HepG2 (cell line): ENCODE data around the gene STARD10. TPM values are rescaled to one million over a fixed set of nuclear protein-coding genes. Genes with fewer than 3 reads are reported as not detected.
A peak's percentile ranks its signal among the peaks of the same experiment; 100 is the strongest.

Experiments
- ATAC-seq: fragments of 200-7000 bp; cut with Tn5 transposase; 3 replicates; pipeline ENCODE4 v1.9.1; 2020; ENCODE audit warnings: mild to moderate bottlenecking, moderate library complexity
- BruUV-seq: library from RNA; stranded (reverse); fragments of 400-500 nt; replicated peaks from 2 replicates; lab custom pipeline; 2021; lab: Mats Ljungman, UMichigan
- CTCF ChIA-PET: fragments of 300-600 bp; formaldehyde crosslinking; extraction: SDS; loops from one replicate; lab custom pipeline; 2021; ENCODE audit warnings: low total read pairs, inconsistent platforms, low intra/inter-chr PET ratio; lab: Yijun Ruan, JAX
- POLR2A ChIA-PET: fragments of 350-600 bp; sonication (Branson Sonifier 250); formaldehyde crosslinking; loops from one replicate; lab custom pipeline; 2020; ENCODE audit warnings: antibody characterized with exemption, inconsistent platforms; lab: Yijun Ruan, JAX
- DNase-seq: peaks from one replicate; pipeline ENCODE4 v3.0.0-alpha.2; 2015; ENCODE audit warnings: low spot score
- FAIRE-seq: peaks from 3 replicates; lab custom pipeline; 2011; peaks lifted over from hg19 to GRCh38; lab: Jason Lieb, UNC
- H2AFZ ChIP-seq: one replicate; pipeline ENCODE4 v1.6.1; 2011; ENCODE audit warnings: low read length, inconsistent platforms
- H3K27ac ChIP-seq: fragments of 300-600 bp; 3 replicates; pipeline ENCODE4 v1.8.0; 2011; ENCODE audit warnings: mixed run types, mild to moderate bottlenecking, mixed read lengths, low read length, inconsistent platforms; ENCODE audit not compliant: insufficient read depth; ENCODE audit errors: extremely low read length
- H3K27me3 ChIP-seq, 2 experiments: fragments of 200-600 bp in 1 of 2; 2 replicates in 1 of 2; 3 replicates in 1 of 2; pipeline versions ENCODE4 v1.6.0 to v1.8.0; 2011; ENCODE audit warnings: low read length in 2 of 2, mild to moderate bottlenecking in 2 of 2, moderate library complexity in 2 of 2, inconsistent platforms in 1 of 2; ENCODE audit not compliant: insufficient read depth in 2 of 2, control insufficient read depth in 1 of 2
- H3K36me3 ChIP-seq, 2 experiments: fragments of 200-600 bp in 1 of 2; replicated peaks in 1 of 2; 2 replicates in 1 of 2; 3 replicates in 1 of 2; pipeline versions ENCODE4 v1.5.1 to v1.8.0; 2011; ENCODE audit warnings: low read length in 2 of 2, inconsistent platforms in 1 of 2; ENCODE audit not compliant: insufficient read depth in 2 of 2, control insufficient read depth in 1 of 2
- H3K4me1 ChIP-seq: 2 replicates; pipeline ENCODE4 v1.5.1; 2012; ENCODE audit warnings: low read length, inconsistent platforms; ENCODE audit not compliant: insufficient read depth
- H3K4me2 ChIP-seq: 2 replicates; pipeline ENCODE4 v1.6.0; 2011; ENCODE audit warnings: low read depth, low read length, inconsistent platforms
- H3K4me3 ChIP-seq, 3 experiments: fragments of 200-600 bp in 1 of 3; sonication (generic), shearing (Covaris generic) in 1 of 3; replicated peaks in 1 of 3; 2 replicates each; pipeline ENCODE4 v1.5.1; 2011 to 2016; ENCODE audit warnings: low read length in 3 of 3, inconsistent platforms in 2 of 3, low read depth in 2 of 3, mild to moderate bottlenecking in 2 of 3, control low read depth in 1 of 3, mixed read lengths in 1 of 3; ENCODE audit not compliant: insufficient read depth in 1 of 3
- H3K79me2 ChIP-seq: one replicate; pipeline ENCODE4 v1.6.1; 2011; ENCODE audit warnings: low read length, inconsistent platforms; ENCODE audit not compliant: insufficient read depth
- H3K9ac ChIP-seq: 2 replicates; pipeline ENCODE4 v1.6.0; 2011; ENCODE audit warnings: mild to moderate bottlenecking, low read depth, low read length, inconsistent platforms; ENCODE audit not compliant: insufficient read depth
- H3K9me3 ChIP-seq: 2 replicates; pipeline ENCODE4 v1.5.1; 2012; ENCODE audit warnings: mild to moderate bottlenecking, low read length
- H4K20me1 ChIP-seq: 2 replicates; pipeline ENCODE4 v1.6.0; 2011; ENCODE audit warnings: inconsistent platforms, mild to moderate bottlenecking, low read length, moderate library complexity; ENCODE audit not compliant: insufficient read depth
- ARID2 ChIP-seq: sonication (generic); formaldehyde crosslinking; IDR thresholded peaks from 2 replicates; pipeline ENCODE4 v1.8.1; 2022; ENCODE audit warnings: mild to moderate bottlenecking, missing genetic modification reagents, borderline replicate concordance
- CBX1 ChIP-seq: IDR thresholded peaks from one replicate; pipeline ENCODE4 v1.6.1; 2016; ENCODE audit warnings: antibody characterized with exemption, low read depth
- TBL1XR1 ChIP-seq: fragments of 150-350 bp; IDR thresholded peaks from 2 replicates; pipeline ENCODE4 v1.6.1; 2014; ENCODE audit warnings: borderline replicate concordance, low read length; ENCODE audit not compliant: partially characterized antibody
- ZNF337 ChIP-seq: sonication (generic); formaldehyde crosslinking; IDR thresholded peaks from 2 replicates; pipeline ENCODE4 v1.5.1; 2020; ENCODE audit warnings: missing genetic modification reagents, low read depth, mild to moderate bottlenecking, borderline replicate concordance
- ZNF746 ChIP-seq: sonication (generic); formaldehyde crosslinking; IDR thresholded peaks from 2 replicates; pipeline ENCODE4 v1.8.0; 2022; ENCODE audit warnings: mild to moderate bottlenecking, missing genetic modification reagents
- WGBS: methylation state at CpG from one replicate; pipeline ENCODE4 v1.1.6; 2017; ENCODE audit warnings: low lambda C conversion rate; 5-methylcytosine and 5-hydroxymethylcytosine counted together
- in situ Hi-C: cut with HindIII; loops from 2 replicates; pipeline ENCODE4 v1.10.0; 2017; ENCODE audit warnings: low pct_unique_long_range_greater_than_20kb; ENCODE audit not compliant: extremely low pct_ligation_motif_present
- intact Hi-C: fragments of 100-400 bp; cut with micrococcal nuclease; formaldehyde crosslinking; loops from one replicate; pipeline ENCODE4 v1.10.0; 2022; ENCODE audit not compliant: unreplicated experiment
- polyA plus RNA-seq, 8 experiments: library from polyadenylated mRNA; depleted of rRNA in 3 of 8; stranded (reverse) in 7 of 8; unstranded in 1 of 8; fragments of >200 nt; fragmentation: Illumina TruSeq in 4 of 8; extraction: Trizol in 4 of 8; gene quantifications; 2 replicates each; pipeline versions ENCODE4 v1.2.1 to v1.2.3, GENCODE V29; 2011 to 2016; ENCODE audit warnings: low read depth in 4 of 8, missing spikeins in 1 of 8, mixed read lengths in 1 of 8; ENCODE audit not compliant: insufficient read depth in 1 of 8
- total RNA-seq, 5 experiments: library from RNA; depleted of rRNA; stranded (reverse); fragments of >200 nt; fragmentation: Illumina TruSeq; extraction: Trizol; gene quantifications; 2 replicates each; pipeline ENCODE4 v1.2.3, GENCODE V29; 2016; ENCODE audit warnings: low read depth in 1 of 5
- TF ChIP-seq, protein P1 (sequence below): IDR thresholded peaks from 2 replicates; pipeline ENCODE4 v1.6.1; 2016; ENCODE audit warnings: missing compliant biosample characterization, missing genetic modification reagents, borderline replicate concordance
- TF ChIP-seq, protein P2 (sequence below): sonication (generic); formaldehyde crosslinking; IDR thresholded peaks from 2 replicates; pipeline ENCODE4 v1.4.0; 2020; ENCODE audit warnings: missing genetic modification reagents, borderline replicate concordance
- TF ChIP-seq, protein P3 (sequence below): sonication (generic); formaldehyde crosslinking; conservative IDR thresholded peaks from 2 replicates; pipeline ENCODE4 v1.8.0; 2022; ENCODE audit warnings: missing genetic modification reagents
- TF ChIP-seq, protein P4 (sequence below): sonication (generic); formaldehyde crosslinking; IDR thresholded peaks from 2 replicates; pipeline ENCODE4 v1.4.0; 2020; ENCODE audit warnings: mild to moderate bottlenecking, missing genetic modification reagents, borderline replicate concordance

The STARD10 gene
- total and polyA plus RNA-seq, 2 of the 13 experiments (the other 11 are each of a cell fraction or from before 2014, with no cell fraction given): 260 to 341 TPM

DNA sequence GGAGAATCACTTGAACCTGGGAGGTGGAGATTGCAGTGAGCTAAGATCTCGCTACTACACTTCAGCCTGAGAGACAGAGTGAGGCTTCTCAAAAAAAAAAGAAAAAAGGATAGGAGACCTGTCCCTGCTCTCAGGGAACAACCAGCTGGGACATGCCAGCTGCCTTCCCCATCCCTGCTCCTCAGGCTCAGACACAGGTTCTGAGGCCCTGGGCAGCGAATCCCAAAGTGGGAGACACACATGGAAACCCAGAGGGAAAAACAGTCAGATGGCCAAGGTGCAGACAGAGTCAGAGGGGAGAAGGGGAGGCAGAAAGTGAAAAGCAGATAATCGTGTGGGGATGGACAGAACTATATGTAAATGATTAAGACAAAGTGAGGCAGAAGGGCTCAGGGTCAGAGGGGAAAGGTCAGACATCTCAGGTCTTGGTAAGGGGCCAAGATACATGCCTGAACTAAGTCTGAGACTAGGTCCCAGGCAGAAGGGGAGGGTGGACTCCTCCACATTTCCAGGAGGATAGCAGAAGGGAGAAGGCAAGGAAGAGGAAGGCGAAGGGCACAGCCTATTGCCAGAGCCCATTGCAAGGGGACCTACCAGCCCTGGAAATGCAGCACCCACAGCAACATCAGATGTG is 14.2 kb downstream of the STARD10 start:
- no peak for FAIRE-seq
- DNase-seq: no peak
- H3K4me3 ChIP-seq: peak overlapping the region; percentile 81 to 88 (median 87)
- no peak for ATAC-seq
- peak overlapping the region; percentile 71 for H3K9ac ChIP-seq
- ChIA-PET CTCF (no interaction called here), POLR2A (interaction anchor here (0.9 to 10.0 kb wide), 9 partner anchors 7 to 54 kb away, joined by 4 to 103 read pairs (median 17); partner anchors contain the start of gene STARD10)
- no peaks in the 10 kb centered on the region for H3K9me3 ChIP-seq
- in situ Hi-C loops (no loop called here), intact Hi-C loops (no loop called here)
- peak overlapping the region; percentile 70 for H3K27ac ChIP-seq
- no peak overlapping the region for H2AFZ ChIP-seq
- peaks cover 42% of the 10 kb centered on the region for H3K79me2 ChIP-seq
- H4K20me1 ChIP-seq: peaks cover 7% of the 10 kb centered on the region; the same call in 1 of the 2 replicates
- peaks cover 0 to 6% of the 10 kb centered on the region in 2 experiments; a peak in 3 of 5 replicates for H3K36me3 ChIP-seq
- no TSS peak for BruUV-seq
- H3K27me3 ChIP-seq: no peaks in the 10 kb centered on the region; a peak in 1 of 5 replicates
- H3K4me2 ChIP-seq: peak overlapping the region; percentile 90
- WGBS: 57% methylated on average over 4 of the region's 4 CpGs
- H3K4me1 ChIP-seq: peaks cover 89% of the 10 kb centered on the region
- TF ChIP-seq ARID2 (CRISPR knock-in tag) (peak; percentile 26; the same call in 1 of the 2 replicates), TBL1XR1 (no peak), ZNF337 (CRISPR knock-in tag) (no peak), ZNF746 (CRISPR knock-in tag) (0 out of 2 replicates have a peak, but pooled peaks have one; percentile 3), CBX1 (no peak)
- TF ChIP-seq, protein P1, sequence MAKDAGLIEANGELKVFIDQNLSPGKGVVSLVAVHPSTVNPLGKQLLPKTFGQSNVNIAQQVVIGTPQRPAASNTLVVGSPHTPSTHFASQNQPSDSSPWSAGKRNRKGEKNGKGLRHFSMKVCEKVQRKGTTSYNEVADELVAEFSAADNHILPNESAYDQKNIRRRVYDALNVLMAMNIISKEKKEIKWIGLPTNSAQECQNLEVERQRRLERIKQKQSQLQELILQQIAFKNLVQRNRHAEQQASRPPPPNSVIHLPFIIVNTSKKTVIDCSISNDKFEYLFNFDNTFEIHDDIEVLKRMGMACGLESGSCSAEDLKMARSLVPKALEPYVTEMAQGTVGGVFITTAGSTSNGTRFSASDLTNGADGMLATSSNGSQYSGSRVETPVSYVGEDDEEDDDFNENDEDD: no peak
- TF ChIP-seq, protein P2, sequence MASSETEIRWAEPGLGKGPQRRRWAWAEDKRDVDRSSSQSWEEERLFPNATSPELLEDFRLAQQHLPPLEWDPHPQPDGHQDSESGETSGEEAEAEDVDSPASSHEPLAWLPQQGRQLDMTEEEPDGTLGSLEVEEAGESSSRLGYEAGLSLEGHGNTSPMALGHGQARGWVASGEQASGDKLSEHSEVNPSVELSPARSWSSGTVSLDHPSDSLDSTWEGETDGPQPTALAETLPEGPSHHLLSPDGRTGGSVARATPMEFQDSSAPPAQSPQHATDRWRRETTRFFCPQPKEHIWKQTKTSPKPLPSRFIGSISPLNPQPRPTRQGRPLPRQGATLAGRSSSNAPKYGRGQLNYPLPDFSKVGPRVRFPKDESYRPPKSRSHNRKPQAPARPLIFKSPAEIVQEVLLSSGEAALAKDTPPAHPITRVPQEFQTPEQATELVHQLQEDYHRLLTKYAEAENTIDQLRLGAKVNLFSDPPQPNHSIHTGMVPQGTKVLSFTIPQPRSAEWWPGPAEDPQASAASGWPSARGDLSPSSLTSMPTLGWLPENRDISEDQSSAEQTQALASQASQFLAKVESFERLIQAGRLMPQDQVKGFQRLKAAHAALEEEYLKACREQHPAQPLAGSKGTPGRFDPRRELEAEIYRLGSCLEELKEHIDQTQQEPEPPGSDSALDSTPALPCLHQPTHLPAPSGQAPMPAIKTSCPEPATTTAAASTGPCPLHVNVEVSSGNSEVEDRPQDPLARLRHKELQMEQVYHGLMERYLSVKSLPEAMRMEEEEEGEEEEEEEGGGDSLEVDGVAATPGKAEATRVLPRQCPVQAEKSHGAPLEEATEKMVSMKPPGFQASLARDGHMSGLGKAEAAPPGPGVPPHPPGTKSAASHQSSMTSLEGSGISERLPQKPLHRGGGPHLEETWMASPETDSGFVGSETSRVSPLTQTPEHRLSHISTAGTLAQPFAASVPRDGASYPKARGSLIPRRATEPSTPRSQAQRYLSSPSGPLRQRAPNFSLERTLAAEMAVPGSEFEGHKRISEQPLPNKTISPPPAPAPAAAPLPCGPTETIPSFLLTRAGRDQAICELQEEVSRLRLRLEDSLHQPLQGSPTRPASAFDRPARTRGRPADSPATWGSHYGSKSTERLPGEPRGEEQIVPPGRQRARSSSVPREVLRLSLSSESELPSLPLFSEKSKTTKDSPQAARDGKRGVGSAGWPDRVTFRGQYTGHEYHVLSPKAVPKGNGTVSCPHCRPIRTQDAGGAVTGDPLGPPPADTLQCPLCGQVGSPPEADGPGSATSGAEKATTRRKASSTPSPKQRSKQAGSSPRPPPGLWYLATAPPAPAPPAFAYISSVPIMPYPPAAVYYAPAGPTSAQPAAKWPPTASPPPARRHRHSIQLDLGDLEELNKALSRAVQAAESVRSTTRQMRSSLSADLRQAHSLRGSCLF (CRISPR knock-in tag): no peak
- TF ChIP-seq, protein P3, sequence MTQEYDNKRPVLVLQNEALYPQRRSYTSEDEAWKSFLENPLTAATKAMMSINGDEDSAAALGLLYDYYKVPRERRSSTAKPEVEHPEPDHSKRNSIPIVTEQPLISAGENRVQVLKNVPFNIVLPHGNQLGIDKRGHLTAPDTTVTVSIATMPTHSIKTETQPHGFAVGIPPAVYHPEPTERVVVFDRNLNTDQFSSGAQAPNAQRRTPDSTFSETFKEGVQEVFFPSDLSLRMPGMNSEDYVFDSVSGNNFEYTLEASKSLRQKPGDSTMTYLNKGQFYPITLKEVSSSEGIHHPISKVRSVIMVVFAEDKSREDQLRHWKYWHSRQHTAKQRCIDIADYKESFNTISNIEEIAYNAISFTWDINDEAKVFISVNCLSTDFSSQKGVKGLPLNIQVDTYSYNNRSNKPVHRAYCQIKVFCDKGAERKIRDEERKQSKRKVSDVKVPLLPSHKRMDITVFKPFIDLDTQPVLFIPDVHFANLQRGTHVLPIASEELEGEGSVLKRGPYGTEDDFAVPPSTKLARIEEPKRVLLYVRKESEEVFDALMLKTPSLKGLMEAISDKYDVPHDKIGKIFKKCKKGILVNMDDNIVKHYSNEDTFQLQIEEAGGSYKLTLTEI (CRISPR knock-in tag): no peak
- TF ChIP-seq, protein P4, sequence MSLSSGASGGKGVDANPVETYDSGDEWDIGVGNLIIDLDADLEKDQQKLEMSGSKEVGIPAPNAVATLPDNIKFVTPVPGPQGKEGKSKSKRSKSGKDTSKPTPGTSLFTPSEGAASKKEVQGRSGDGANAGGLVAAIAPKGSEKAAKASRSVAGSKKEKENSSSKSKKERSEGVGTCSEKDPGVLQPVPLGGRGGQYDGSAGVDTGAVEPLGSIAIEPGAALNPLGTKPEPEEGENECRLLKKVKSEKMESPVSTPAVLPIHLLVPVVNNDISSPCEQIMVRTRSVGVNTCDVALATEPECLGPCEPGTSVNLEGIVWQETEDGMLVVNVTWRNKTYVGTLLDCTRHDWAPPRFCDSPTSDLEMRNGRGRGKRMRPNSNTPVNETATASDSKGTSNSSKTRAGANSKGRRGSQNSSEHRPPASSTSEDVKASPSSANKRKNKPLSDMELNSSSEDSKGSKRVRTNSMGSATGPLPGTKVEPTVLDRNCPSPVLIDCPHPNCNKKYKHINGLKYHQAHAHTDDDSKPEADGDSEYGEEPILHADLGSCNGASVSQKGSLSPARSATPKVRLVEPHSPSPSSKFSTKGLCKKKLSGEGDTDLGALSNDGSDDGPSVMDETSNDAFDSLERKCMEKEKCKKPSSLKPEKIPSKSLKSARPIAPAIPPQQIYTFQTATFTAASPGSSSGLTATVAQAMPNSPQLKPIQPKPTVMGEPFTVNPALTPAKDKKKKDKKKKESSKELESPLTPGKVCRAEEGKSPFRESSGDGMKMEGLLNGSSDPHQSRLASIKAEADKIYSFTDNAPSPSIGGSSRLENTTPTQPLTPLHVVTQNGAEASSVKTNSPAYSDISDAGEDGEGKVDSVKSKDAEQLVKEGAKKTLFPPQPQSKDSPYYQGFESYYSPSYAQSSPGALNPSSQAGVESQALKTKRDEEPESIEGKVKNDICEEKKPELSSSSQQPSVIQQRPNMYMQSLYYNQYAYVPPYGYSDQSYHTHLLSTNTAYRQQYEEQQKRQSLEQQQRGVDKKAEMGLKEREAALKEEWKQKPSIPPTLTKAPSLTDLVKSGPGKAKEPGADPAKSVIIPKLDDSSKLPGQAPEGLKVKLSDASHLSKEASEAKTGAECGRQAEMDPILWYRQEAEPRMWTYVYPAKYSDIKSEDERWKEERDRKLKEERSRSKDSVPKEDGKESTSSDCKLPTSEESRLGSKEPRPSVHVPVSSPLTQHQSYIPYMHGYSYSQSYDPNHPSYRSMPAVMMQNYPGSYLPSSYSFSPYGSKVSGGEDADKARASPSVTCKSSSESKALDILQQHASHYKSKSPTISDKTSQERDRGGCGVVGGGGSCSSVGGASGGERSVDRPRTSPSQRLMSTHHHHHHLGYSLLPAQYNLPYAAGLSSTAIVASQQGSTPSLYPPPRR: no peak
